HepG2 (cell line): ENCODE data around the gene SLC6A12. TPM values are rescaled to one million over a fixed set of nuclear protein-coding genes. Genes with fewer than 3 reads are reported as not detected.

ENCODE experiments used
- ATAC-seq: fragments of 200-7000 bp; cut with Tn5 transposase; 3 replicates; pipeline ENCODE4 v1.9.1; 2020; ENCODE audit warnings: mild to moderate bottlenecking, moderate library complexity
- BruUV-seq: library from RNA; stranded (reverse); fragments of 400-500 nt; replicated peaks from 2 replicates; lab custom pipeline; 2021; lab: Mats Ljungman, UMichigan
- CTCF ChIA-PET: fragments of 300-600 bp; formaldehyde crosslinking; extraction: SDS; loops from one replicate; lab custom pipeline; 2021; ENCODE audit warnings: low total read pairs, inconsistent platforms, low intra/inter-chr PET ratio; lab: Yijun Ruan, JAX
- POLR2A ChIA-PET: fragments of 350-600 bp; sonication (Branson Sonifier 250); formaldehyde crosslinking; loops from one replicate; lab custom pipeline; 2020; ENCODE audit warnings: antibody characterized with exemption, inconsistent platforms; lab: Yijun Ruan, JAX
- DNase-seq: peaks from one replicate; pipeline ENCODE4 v3.0.0-alpha.2; 2015; ENCODE audit warnings: low spot score
- FAIRE-seq: peaks from 3 replicates; lab custom pipeline; 2011; peaks lifted over from hg19 to GRCh38; lab: Jason Lieb, UNC
- H2AFZ ChIP-seq: one replicate; pipeline ENCODE4 v1.6.1; 2011; ENCODE audit warnings: low read length, inconsistent platforms
- H3K27ac ChIP-seq: fragments of 300-600 bp; 3 replicates; pipeline ENCODE4 v1.8.0; 2011; ENCODE audit warnings: mixed run types, mild to moderate bottlenecking, mixed read lengths, low read length, inconsistent platforms; ENCODE audit not compliant: insufficient read depth; ENCODE audit errors: extremely low read length
- H3K27me3 ChIP-seq, 2 experiments: fragments of 200-600 bp in 1 of 2; 2 replicates in 1 of 2; 3 replicates in 1 of 2; pipeline versions ENCODE4 v1.6.0 to v1.8.0; 2011; ENCODE audit warnings: low read length in 2 of 2, mild to moderate bottlenecking in 2 of 2, moderate library complexity in 2 of 2, inconsistent platforms in 1 of 2; ENCODE audit not compliant: insufficient read depth in 2 of 2, control insufficient read depth in 1 of 2
- H3K36me3 ChIP-seq, 2 experiments: fragments of 200-600 bp in 1 of 2; replicated peaks in 1 of 2; 2 replicates in 1 of 2; 3 replicates in 1 of 2; pipeline versions ENCODE4 v1.5.1 to v1.8.0; 2011; ENCODE audit warnings: low read length in 2 of 2, inconsistent platforms in 1 of 2; ENCODE audit not compliant: insufficient read depth in 2 of 2, control insufficient read depth in 1 of 2
- H3K4me1 ChIP-seq: 2 replicates; pipeline ENCODE4 v1.5.1; 2012; ENCODE audit warnings: low read length, inconsistent platforms; ENCODE audit not compliant: insufficient read depth
- H3K4me2 ChIP-seq: 2 replicates; pipeline ENCODE4 v1.6.0; 2011; ENCODE audit warnings: low read depth, low read length, inconsistent platforms
- H3K4me3 ChIP-seq, 3 experiments: fragments of 200-600 bp in 1 of 3; sonication (generic), shearing (Covaris generic) in 1 of 3; replicated peaks in 1 of 3; 2 replicates each; pipeline ENCODE4 v1.5.1; 2011 to 2016; ENCODE audit warnings: low read length in 3 of 3, inconsistent platforms in 2 of 3, low read depth in 2 of 3, mild to moderate bottlenecking in 2 of 3, control low read depth in 1 of 3, mixed read lengths in 1 of 3; ENCODE audit not compliant: insufficient read depth in 1 of 3
- H3K79me2 ChIP-seq: one replicate; pipeline ENCODE4 v1.6.1; 2011; ENCODE audit warnings: low read length, inconsistent platforms; ENCODE audit not compliant: insufficient read depth
- H3K9ac ChIP-seq: 2 replicates; pipeline ENCODE4 v1.6.0; 2011; ENCODE audit warnings: mild to moderate bottlenecking, low read depth, low read length, inconsistent platforms; ENCODE audit not compliant: insufficient read depth
- H3K9me3 ChIP-seq: 2 replicates; pipeline ENCODE4 v1.5.1; 2012; ENCODE audit warnings: mild to moderate bottlenecking, low read length
- H4K20me1 ChIP-seq: 2 replicates; pipeline ENCODE4 v1.6.0; 2011; ENCODE audit warnings: inconsistent platforms, mild to moderate bottlenecking, low read length, moderate library complexity; ENCODE audit not compliant: insufficient read depth
- BHLHE40 ChIP-seq: IDR thresholded peaks from 2 replicates; pipeline ENCODE4 v1.6.1; 2011; ENCODE audit warnings: low read length, improper control_type of control experiment
- FIP1L1 ChIP-seq: fragments of 200-400 bp; formaldehyde crosslinking; IDR thresholded peaks from 2 replicates; pipeline ENCODE4 v1.6.1; 2018; ENCODE audit warnings: low read depth, mild to moderate bottlenecking, low read length, moderate library complexity, borderline replicate concordance; ENCODE audit not compliant: insufficient read depth
- GFI1 ChIP-seq: sonication (generic); formaldehyde crosslinking; IDR thresholded peaks from 2 replicates; pipeline ENCODE4 v1.5.0; 2020; ENCODE audit warnings: missing genetic modification reagents, mild to moderate bottlenecking, borderline replicate concordance
- HMG20B ChIP-seq: conservative IDR thresholded peaks from 2 replicates; pipeline ENCODE4 v1.6.1; 2016; ENCODE audit warnings: missing genetic modification reagents, missing compliant biosample characterization
- MAX ChIP-seq: IDR thresholded peaks from 2 replicates; pipeline ENCODE4 v1.6.1; 2012; ENCODE audit warnings: inconsistent platforms
- MTERF4 ChIP-seq: sonication (generic); formaldehyde crosslinking; IDR thresholded peaks from 2 replicates; pipeline ENCODE4 v1.8.0; 2023; ENCODE audit warnings: mild to moderate bottlenecking, missing genetic modification reagents
- MTF1 ChIP-seq: sonication (generic); formaldehyde crosslinking; IDR thresholded peaks from 2 replicates; pipeline ENCODE4 v1.5.0; 2020; ENCODE audit warnings: missing genetic modification reagents
- NCOA1 ChIP-seq: sonication (generic); formaldehyde crosslinking; IDR thresholded peaks from 2 replicates; pipeline ENCODE4 v1.9.0; 2021; ENCODE audit warnings: missing genetic modification reagents
- RBM22 ChIP-seq: fragments of 200-400 bp; formaldehyde crosslinking; optimal IDR thresholded peaks from 2 replicates; pipeline ENCODE3; 2017; ENCODE audit warnings: mild to moderate bottlenecking, low read length, moderate library complexity
- UBTF ChIP-seq: sonication (generic); formaldehyde crosslinking; IDR thresholded peaks from 2 replicates; pipeline ENCODE4 v1.4.0; 2020; ENCODE audit warnings: mild to moderate bottlenecking, missing genetic modification reagents
- ZFY ChIP-seq: sonication (generic); formaldehyde crosslinking; IDR thresholded peaks from 2 replicates; pipeline ENCODE4 v1.4.0; 2020; ENCODE audit warnings: missing genetic modification reagents
- ZMYM2 ChIP-seq: sonication (generic); formaldehyde crosslinking; IDR thresholded peaks from 2 replicates; pipeline ENCODE4 v1.8.0; 2022; ENCODE audit warnings: mild to moderate bottlenecking, missing genetic modification reagents
- ZNF12 ChIP-seq: sonication (generic); formaldehyde crosslinking; IDR thresholded peaks from 2 replicates; pipeline ENCODE4 v1.5.0; 2020; ENCODE audit warnings: missing genetic modification reagents
- ZNF30 ChIP-seq: sonication (generic); formaldehyde crosslinking; IDR thresholded peaks from 2 replicates; pipeline ENCODE4 v1.5.0; 2020; ENCODE audit warnings: mild to moderate bottlenecking, missing genetic modification reagents
- ZNF644 ChIP-seq: IDR thresholded peaks from 2 replicates; pipeline ENCODE4 v1.6.1; 2016; ENCODE audit warnings: low read depth
- ZNF724P ChIP-seq: sonication (generic); formaldehyde crosslinking; IDR thresholded peaks from 2 replicates; pipeline ENCODE4 v1.8.0; 2022; ENCODE audit warnings: missing genetic modification reagents, borderline replicate concordance
- ZNF841 ChIP-seq: sonication (generic); formaldehyde crosslinking; IDR thresholded peaks from 2 replicates; pipeline ENCODE4 v1.8.1; 2023; ENCODE audit warnings: missing genetic modification reagents, borderline replicate concordance
- ZSCAN30 ChIP-seq: sonication (generic); formaldehyde crosslinking; IDR thresholded peaks from 2 replicates; pipeline ENCODE4 v1.5.0; 2020; ENCODE audit warnings: mild to moderate bottlenecking, missing genetic modification reagents
- WGBS: methylation state at CpG from one replicate; pipeline ENCODE4 v1.1.6; 2017; ENCODE audit warnings: low lambda C conversion rate; 5-methylcytosine and 5-hydroxymethylcytosine counted together
- in situ Hi-C: cut with HindIII; loops from 2 replicates; pipeline ENCODE4 v1.10.0; 2017; ENCODE audit warnings: low pct_unique_long_range_greater_than_20kb; ENCODE audit not compliant: extremely low pct_ligation_motif_present
- intact Hi-C: fragments of 100-400 bp; cut with micrococcal nuclease; formaldehyde crosslinking; loops from one replicate; pipeline ENCODE4 v1.10.0; 2022; ENCODE audit not compliant: unreplicated experiment
- polyA plus RNA-seq, 8 experiments: library from polyadenylated mRNA; depleted of rRNA in 3 of 8; stranded (reverse) in 7 of 8; unstranded in 1 of 8; fragments of >200 nt; fragmentation: Illumina TruSeq in 4 of 8; extraction: Trizol in 4 of 8; gene quantifications; 2 replicates each; pipeline versions ENCODE4 v1.2.1 to v1.2.3, GENCODE V29; 2011 to 2016; ENCODE audit warnings: low read depth in 4 of 8, missing spikeins in 1 of 8, mixed read lengths in 1 of 8; ENCODE audit not compliant: insufficient read depth in 1 of 8
- total RNA-seq, 5 experiments: library from RNA; depleted of rRNA; stranded (reverse); fragments of >200 nt; fragmentation: Illumina TruSeq; extraction: Trizol; gene quantifications; 2 replicates each; pipeline ENCODE4 v1.2.3, GENCODE V29; 2016; ENCODE audit warnings: low read depth in 1 of 5

The SLC6A12 gene
- total and polyA plus RNA-seq, 2 of the 13 experiments (the other 11 are each of a cell fraction or from before 2014, with no cell fraction given), result 3.7 to 18.8 TPM

- Histone ChIP-seq H3K4me3 (no peak overlapping the region), H2AFZ (no peak overlapping the region), H3K27ac (no peak overlapping the region), H4K20me1 (no peaks in the 10 kb centered on the region), H3K9me3 (peaks cover 4% of the 10 kb centered on the region; the same call in 1 of the 2 replicates), H3K36me3 (no peaks in the 10 kb centered on the region), H3K79me2 (no peaks in the 10 kb centered on the region), H3K9ac (no peak overlapping the region), H3K27me3 (peaks cover 1 to 6% of the 10 kb centered on the region in 2 experiments; a peak in 3 of 5 replicates), H3K4me2 (no peak overlapping the region)
- FAIRE-seq (no peak), ATAC-seq (no peak), DNase-seq (no peak)
- intact Hi-C loops, result no loop called here
- in situ Hi-C loops, result no loop called here
- CTCF ChIA-PET, result no interaction called here
- WGBS, result 44% methylated on average over 9 of the region's 14 CpGs
- POLR2A ChIA-PET, result interaction anchor here (1.3 kb wide), 1 partner anchor 31 kb away, joined by 3 read pairs; no protein-coding TSS in a partner anchor
- no TSS peak for BruUV-seq
- TF ChIP-seq FIP1L1 (no peak), GFI1 (CRISPR knock-in tag) (no peak), MAX (no peak), ZSCAN30 (CRISPR knock-in tag) (no peak), UBTF (no peak), ZNF12 (CRISPR knock-in tag) (no peak), ZNF841 (CRISPR knock-in tag) (no peak), RBM22 (no peak), BHLHE40 (no peak), MTF1 (CRISPR knock-in tag) (no peak), ZNF724P (CRISPR knock-in tag) (no peak), ZMYM2 (CRISPR knock-in tag) (no peak), MTERF4 (CRISPR knock-in tag) (no peak), NCOA1 (CRISPR knock-in tag) (no peak), ZNF644 (CRISPR knock-in tag) (no peak), HMG20B (CRISPR knock-in tag) (no peak), ZNF30 (CRISPR knock-in tag) (no peak), ZFY (CRISPR knock-in tag) (no peak)
- TF ChIP-seq, all 625 proteins: peak for 0
- peaks cover 33% of the 10 kb centered on the region for H3K4me1 ChIP-seq
These were observed 17.1 kb upstream of the SLC6A12 start for GRCh38 chr12:230925-231671.
